HCT116 (cell line): ENCODE results near the gene C14orf132. TPM values are rescaled to one million over a fixed set of nuclear protein-coding genes. Genes with fewer than 3 reads are reported as not detected.

Experiments used
- ATAC-seq: fragments of 200-7000 bp; cut with Tn5 transposase; 2 replicates; pipeline ENCODE4 v1.9.1; 2020; ENCODE audit warnings: mild to moderate bottlenecking, moderate library complexity
- BruUV-seq: library from RNA; stranded (reverse); fragments of 400-500 nt; replicated peaks from 2 replicates; lab custom pipeline; 2021; lab: Mats Ljungman, UMichigan
- CTCF ChIA-PET: fragments of 300-600 bp; sonication (Branson Sonifier 250); formaldehyde crosslinking; loops from one replicate; lab custom pipeline; 2021; ENCODE audit warnings: antibody characterized with exemption; lab: Charles Lee
- POLR2A ChIA-PET: fragments of 300-600, 350-600 bp; sonication (Branson Sonifier 250); formaldehyde crosslinking; loops from one replicate; lab custom pipeline; 2021; ENCODE audit warnings: antibody characterized with exemption; lab: Charles Lee
- RAD21 ChIA-PET, 2 experiments: fragments of 300-600 bp; sonication (Branson Sonifier 250); formaldehyde crosslinking; loops; one replicate each; lab custom pipeline; 2023; ENCODE audit warnings: low total read pairs in 2 of 2; ENCODE audit not compliant: uncharacterized antibody in 2 of 2, unreplicated experiment in 2 of 2, low non-redundant PET in 1 of 2; lab: Charles Lee
- DNase-seq: peaks from one replicate; pipeline ENCODE4 v3.0.0-alpha.2; 2010; ENCODE audit warnings: low read depth, low spot score
- H2AFZ ChIP-seq: fragments of 200-600 bp; shearing (Covaris generic), sonication (generic); 2 replicates; pipeline ENCODE4 v1.6.1; 2017; ENCODE audit warnings: low read depth, mixed run types, mixed read lengths, antibody characterized with exemption, low read length; ENCODE audit not compliant: poor library complexity, severe bottlenecking
- H3K27ac ChIP-seq: 2 replicates; pipeline ENCODE4 v1.5.1; 2012; ENCODE audit warnings: low read depth, low read length
- H3K27me3 ChIP-seq: fragments of 200-600 bp; sonication (generic); 2 replicates; pipeline ENCODE4 v1.6.1; 2016; ENCODE audit warnings: mixed run types, low read length, mixed read lengths; ENCODE audit not compliant: insufficient read depth
- H3K36me3 ChIP-seq, 2 experiments: fragments of 200-500 bp in 1 of 2; fragments of 200-600 bp in 1 of 2; sonication (Bioruptor generic) in 1 of 2; sonication (generic) in 1 of 2; 2 replicates each; pipeline versions ENCODE4 v1.5.1 to v1.6.1; 2014 to 2016; ENCODE audit warnings: low read length in 2 of 2, inconsistent platforms in 1 of 2, mixed read lengths in 1 of 2, mixed run types in 1 of 2; ENCODE audit not compliant: insufficient read depth in 2 of 2, control insufficient read depth in 1 of 2
- H3K4me1 ChIP-seq, 2 experiments: fragments of 200-600 bp in 1 of 2; sonication (generic) in 1 of 2; 2 replicates each; pipeline versions ENCODE4 v1.5.1 to v1.6.1; 2012 to 2017; ENCODE audit warnings: low read length in 2 of 2, inconsistent platforms in 1 of 2, mild to moderate bottlenecking in 1 of 2, mixed read lengths in 1 of 2, mixed run types in 1 of 2, moderate library complexity in 1 of 2; ENCODE audit not compliant: insufficient read depth in 2 of 2, control insufficient read depth in 1 of 2
- H3K4me2 ChIP-seq: fragments of 200-600 bp; sonication (generic); 2 replicates; pipeline ENCODE4 v1.6.1; 2017; ENCODE audit warnings: mixed run types, low read length, mixed read lengths
- H3K4me3 ChIP-seq, 2 experiments: fragments of 200-600 bp in 1 of 2; sonication (generic) in 1 of 2; replicated peaks in 1 of 2; 2 replicates each; pipeline ENCODE4 v1.5.1; 2011 to 2016; ENCODE audit warnings: low read length in 2 of 2, control low read depth in 1 of 2, low read depth in 1 of 2, mild to moderate bottlenecking in 1 of 2, mixed read lengths in 1 of 2, mixed run types in 1 of 2
- H3K79me2 ChIP-seq: fragments of 200-600 bp; sonication (generic); 2 replicates; pipeline ENCODE4 v1.6.1; 2017; ENCODE audit warnings: mild to moderate bottlenecking, mixed run types, low read length, moderate library complexity, mixed read lengths; ENCODE audit not compliant: insufficient read depth
- H3K9ac ChIP-seq: fragments of 200-600 bp; sonication (generic); 2 replicates; pipeline ENCODE4 v1.6.1; 2016; ENCODE audit warnings: low read length, mixed read lengths
- H3K9me2 ChIP-seq: fragments of 200-600 bp; sonication (generic), shearing (Covaris generic); 2 replicates; pipeline ENCODE4 v1.6.1; 2017; ENCODE audit warnings: mixed run types, mild to moderate bottlenecking, moderate library complexity; ENCODE audit not compliant: insufficient read depth
- H3K9me3 ChIP-seq, 2 experiments: fragments of 200-500 bp in 1 of 2; fragments of 200-600 bp in 1 of 2; sonication (Bioruptor generic) in 1 of 2; sonication (generic) in 1 of 2; 2 replicates each; pipeline ENCODE4 v1.6.1; 2014 to 2017; ENCODE audit warnings: low read length in 2 of 2, mixed read lengths in 2 of 2, inconsistent platforms in 1 of 2, low read depth in 1 of 2, mild to moderate bottlenecking in 1 of 2, mixed run types in 1 of 2, moderate library complexity in 1 of 2; ENCODE audit not compliant: control insufficient read depth in 1 of 2, insufficient read depth in 1 of 2
- H4K20me1 ChIP-seq: fragments of 200-600 bp; sonication (generic), shearing (Covaris generic); 2 replicates; pipeline ENCODE4 v1.6.1; 2017; ENCODE audit warnings: mixed run types, mild to moderate bottlenecking, moderate library complexity; ENCODE audit not compliant: insufficient read depth
- EGR1 ChIP-seq: IDR thresholded peaks from 2 replicates; pipeline ENCODE4 v1.6.1; 2012; ENCODE audit warnings: low read depth
- FOSL1 ChIP-seq: IDR thresholded peaks from 2 replicates; pipeline ENCODE4 v1.6.1; 2012; ENCODE audit warnings: low read depth
- RAD21 ChIP-seq: IDR thresholded peaks from 2 replicates; pipeline ENCODE4 v1.6.1; 2012; ENCODE audit warnings: low read depth, mild to moderate bottlenecking
- REST ChIP-seq: IDR thresholded peaks from 2 replicates; pipeline ENCODE4 v1.6.1; 2012; ENCODE audit warnings: low read depth
- intact Hi-C: fragments of 100-400 bp; cut with micrococcal nuclease; formaldehyde crosslinking; loops from 2 replicates; pipeline ENCODE4 v1.10.0; 2022
- total RNA-seq: library from RNA; stranded (reverse); gene quantifications from one replicate; pipeline ENCODE4 v1.2.1, GENCODE V29; 2021; ENCODE audit not compliant: unreplicated experiment

The C14orf132 gene
- total RNA-seq, 1 experiment from 2014 or later: 3.4 TPM

GRCh38 chr14:96097752-96098151 is 58.6 kb downstream of the C14orf132 start:
- no peaks in the 10 kb centered on the region for H3K9me3 ChIP-seq
- DNase-seq: no peak
- H3K4me1 ChIP-seq: peaks cover 4 to 9% of the 10 kb centered on the region in 2 experiments; a peak in 1 of 4 replicates
- H3K27ac ChIP-seq: no peak overlapping the region
- RAD21 ChIA-PET: interaction anchor here in 1 of 2 experiments (1.3 to 1.4 kb wide), 2 partner anchors 40 to 99 kb away, joined by 4 to 11 read pairs; no protein-coding TSS in a partner anchor
- H3K9ac ChIP-seq: no peak overlapping the region
- H3K27me3 ChIP-seq: no peaks in the 10 kb centered on the region
- H3K36me3 ChIP-seq: no peaks in the 10 kb centered on the region
- no peak for ATAC-seq
- H3K9me2 ChIP-seq: no peaks in the 10 kb centered on the region
- no peak for TF ChIP-seq FOSL1
- TF ChIP-seq EGR1: no peak
- TF ChIP-seq REST: no peak
- TF ChIP-seq RAD21: no peak
- H4K20me1 ChIP-seq: no peaks in the 10 kb centered on the region
- H2AFZ ChIP-seq: no peak overlapping the region
- intact Hi-C loops: loop anchor here (1.0 kb wide), 3 partner anchors 41 to 536 kb away; no protein-coding TSS in a partner anchor
- H3K4me2 ChIP-seq: no peak overlapping the region
- H3K4me3 ChIP-seq: no peak overlapping the region
- H3K79me2 ChIP-seq: no peaks in the 10 kb centered on the region
- BruUV-seq: no TSS peak
- CTCF ChIA-PET: interaction anchor here (1.1 to 3.5 kb wide), 8 partner anchors 8 to 538 kb away, joined by 4 to 81 read pairs (median 6); no protein-coding TSS in a partner anchor
- POLR2A ChIA-PET: no interaction called here
